Ectodermal cell (in vitro differentiated cells): ENCODE data around the gene PLD1.

Experiments
- H3K27ac ChIP-seq: 2 replicates; pipeline ENCODE4 v1.7.0; 2013; ENCODE audit warnings: mild to moderate bottlenecking, low read depth, low read length; ENCODE audit not compliant: insufficient read depth, poor library complexity, severe bottlenecking
- H3K27me3 ChIP-seq: 2 replicates; pipeline ENCODE4 v1.7.0; 2013; ENCODE audit warnings: mild to moderate bottlenecking, low read length; ENCODE audit not compliant: insufficient read depth, control insufficient read depth, poor library complexity, severe bottlenecking
- H3K36me3 ChIP-seq: one replicate; pipeline ENCODE4 v1.7.0; 2013; ENCODE audit warnings: low read length; ENCODE audit not compliant: control insufficient read depth, insufficient read depth
- H3K4me1 ChIP-seq: one replicate; pipeline ENCODE4 v1.7.0; 2013; ENCODE audit warnings: low read length; ENCODE audit not compliant: control insufficient read depth, insufficient read depth
- H3K4me3 ChIP-seq: 2 replicates; pipeline ENCODE4 v1.7.0; 2013; ENCODE audit warnings: low read depth, low read length, control low read depth; ENCODE audit not compliant: insufficient read depth
- H3K9me3 ChIP-seq: 2 replicates; pipeline ENCODE4 v1.7.0; 2013; ENCODE audit warnings: mild to moderate bottlenecking, low read length, moderate library complexity; ENCODE audit not compliant: control insufficient read depth
- WGBS, 2 experiments: methylation state at CpG; one replicate each; pipeline ENCODE4 v1.1.7; 2013; ENCODE audit warnings: missing lambda C conversion rate in 2 of 2; 5-methylcytosine and 5-hydroxymethylcytosine counted together

Gene PLD1

DNA sequence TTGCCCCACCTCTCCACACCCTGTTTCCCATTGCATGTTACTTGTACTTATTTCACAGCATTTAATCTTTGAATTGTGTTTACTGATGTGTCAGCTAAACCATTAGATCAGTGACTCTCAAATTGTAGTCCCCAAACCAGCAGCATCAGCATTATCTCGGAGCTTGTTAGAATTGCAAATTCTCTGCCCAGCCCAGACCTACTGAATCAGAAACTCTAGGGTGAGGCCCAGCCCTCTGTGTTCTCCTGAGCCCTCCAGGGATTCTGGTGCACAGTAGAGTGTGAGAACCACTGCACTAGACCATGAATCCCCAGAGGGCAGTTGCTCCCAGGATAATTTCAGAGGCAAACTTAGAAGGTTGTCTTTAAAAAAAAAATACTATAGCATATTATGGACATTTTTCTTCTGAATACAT lies 13.0 kb downstream of the PLD1 start:
- no peak overlapping the region for H3K27ac ChIP-seq
- H3K4me1 ChIP-seq, result no peaks in the 10 kb centered on the region
- no peaks in the 10 kb centered on the region for H3K27me3 ChIP-seq
- H3K4me3 ChIP-seq, result no peak overlapping the region
- H3K36me3 ChIP-seq, result no peaks in the 10 kb centered on the region
- 50 to 51% methylated on average over 1 of the region's 1 CpG for WGBS, 2 experiments
- H3K9me3 ChIP-seq, result no peaks in the 10 kb centered on the region

DNA sequence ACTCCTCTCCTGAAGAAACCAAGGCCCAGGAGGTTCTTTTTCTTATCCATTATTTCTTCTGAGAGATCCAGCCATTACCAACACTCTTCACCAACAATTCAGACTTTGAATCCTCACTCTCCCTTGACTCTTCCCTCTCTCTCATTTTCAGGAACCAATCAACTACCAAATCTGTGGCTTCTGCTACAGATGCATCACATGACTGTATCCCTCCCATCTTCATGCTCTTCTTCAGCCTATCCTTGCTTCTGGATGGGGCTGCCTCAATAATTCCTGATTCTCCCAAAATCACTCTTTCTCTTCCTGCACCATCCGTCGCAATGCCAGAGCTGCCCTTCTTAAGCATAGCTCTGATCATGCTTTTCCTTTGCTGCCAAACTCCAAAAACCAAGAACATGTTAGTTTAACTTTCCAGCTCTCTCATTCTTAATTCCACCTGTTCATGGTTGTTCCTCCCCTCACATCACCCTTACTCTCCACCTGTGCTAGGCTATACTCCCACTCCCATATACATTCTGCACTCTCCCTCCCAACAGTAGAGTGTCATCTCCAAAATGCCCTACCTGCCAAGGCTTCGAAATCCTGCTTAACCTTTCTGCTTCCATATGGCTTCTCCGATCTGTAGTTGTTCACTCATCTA lies 13.5 kb downstream of the PLD1 start:
- Histone ChIP-seq H3K4me1 (no peaks in the 10 kb centered on the region), H3K4me3 (no peak overlapping the region), H3K36me3 (no peaks in the 10 kb centered on the region), H3K27me3 (no peaks in the 10 kb centered on the region), H3K9me3 (no peaks in the 10 kb centered on the region), H3K27ac (no peak overlapping the region)
- WGBS, 2 experiments, result 92 to 94% methylated on average over 4 of the region's 4 CpGs

DNA sequence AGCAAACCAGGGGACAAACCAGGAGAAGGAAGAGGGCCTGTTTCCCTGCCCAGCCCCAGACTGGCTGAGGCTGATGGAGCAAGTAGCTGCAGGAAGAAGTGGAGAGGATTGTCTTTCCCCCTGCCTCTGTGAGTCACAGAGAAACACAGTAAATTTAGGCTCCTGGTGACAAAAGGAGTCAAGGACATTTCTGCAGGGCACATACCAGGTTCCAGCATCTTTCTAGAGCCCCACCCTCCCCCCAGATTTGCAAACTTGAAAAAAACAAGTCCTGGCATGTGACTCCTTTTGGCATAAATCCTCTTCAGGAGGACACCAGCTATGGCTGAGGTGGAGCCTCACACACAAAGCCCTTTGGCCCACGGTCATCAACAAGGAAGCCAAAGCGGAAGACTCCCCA lies 17.8 kb downstream of the PLD1 start:
- no peak overlapping the region for H3K4me3 ChIP-seq
- no peaks in the 10 kb centered on the region for H3K9me3 ChIP-seq
- no peak overlapping the region for H3K27ac ChIP-seq
- H3K36me3 ChIP-seq, result no peaks in the 10 kb centered on the region
- H3K27me3 ChIP-seq, result no peaks in the 10 kb centered on the region
- H3K4me1 ChIP-seq, result no peaks in the 10 kb centered on the region
- WGBS, 2 experiments, result 91 to 96% methylated on average over 2 of the region's 2 CpGs

DNA sequence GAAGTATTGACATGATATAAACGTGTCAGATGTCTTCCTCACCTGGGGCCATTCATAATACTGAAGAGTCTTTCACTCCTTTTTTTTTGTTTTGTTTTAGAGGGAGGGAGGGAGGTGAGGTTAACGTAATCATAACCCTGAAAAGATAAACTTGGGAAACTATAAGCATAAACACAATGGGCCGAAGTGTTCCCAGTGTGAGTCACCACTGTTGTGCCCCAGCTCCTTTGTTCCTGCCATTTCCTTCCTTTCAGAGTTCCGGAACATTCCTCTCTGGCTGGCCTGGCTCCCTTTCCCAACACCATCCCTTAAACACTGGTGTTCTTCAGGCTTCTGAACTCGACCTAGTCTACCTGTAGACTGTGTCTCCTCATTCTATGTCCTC lies 18.6 kb downstream of the PLD1 start:
- H3K9me3 ChIP-seq, result no peaks in the 10 kb centered on the region
- no peaks in the 10 kb centered on the region for H3K36me3 ChIP-seq
- WGBS, 2 experiments, result 44 to 60% methylated on average over 4 to 5 of the region's 5 CpGs
- no peak overlapping the region for H3K4me3 ChIP-seq
- H3K27me3 ChIP-seq, result no peaks in the 10 kb centered on the region
- H3K27ac ChIP-seq, result no peak overlapping the region
- no peaks in the 10 kb centered on the region for H3K4me1 ChIP-seq

DNA sequence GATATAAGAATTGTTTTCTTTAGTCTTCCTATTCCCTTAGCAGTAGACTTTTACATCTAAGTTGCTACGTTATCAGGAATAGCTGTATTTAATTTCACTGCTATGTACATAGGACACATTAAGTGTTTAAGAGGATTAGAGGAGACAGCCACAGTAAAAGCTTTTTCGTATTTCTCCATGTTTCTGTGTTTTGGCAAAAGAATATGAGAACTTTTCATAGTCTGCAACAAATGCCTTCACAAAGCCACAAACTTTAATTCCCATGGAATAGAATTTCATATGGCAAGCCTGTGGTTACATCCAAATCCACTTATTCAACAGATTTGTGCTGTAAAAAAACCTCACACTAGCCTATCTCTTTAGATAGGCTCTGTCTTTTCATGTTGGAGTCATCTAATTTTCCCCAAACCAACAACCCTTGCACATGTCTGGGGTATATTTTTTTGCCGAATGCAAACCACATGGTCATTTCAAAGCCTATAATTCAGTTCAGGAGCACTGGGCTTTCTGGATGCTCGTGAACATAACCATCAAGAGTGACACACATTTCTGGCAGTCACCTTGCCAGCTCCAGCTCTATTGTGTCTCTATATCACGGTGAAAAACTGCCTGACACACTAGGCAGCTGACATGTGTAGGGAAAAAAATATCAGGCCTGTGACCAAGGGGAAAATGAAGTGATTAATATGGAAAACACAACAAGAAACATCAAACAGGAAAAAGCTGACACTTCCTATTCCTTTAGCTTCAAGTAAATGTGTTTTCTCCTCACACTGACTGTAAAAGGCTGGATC lies 19.2 kb downstream of the PLD1 start:
- H3K4me1 ChIP-seq, result no peaks in the 10 kb centered on the region
- no peaks in the 10 kb centered on the region for H3K27me3 ChIP-seq
- H3K27ac ChIP-seq, result no peak overlapping the region
- no peak overlapping the region for H3K4me3 ChIP-seq
- H3K9me3 ChIP-seq, result no peaks in the 10 kb centered on the region
- H3K36me3 ChIP-seq, result no peaks in the 10 kb centered on the region
- 94 to 95% methylated on average over 4 to 5 of the region's 5 CpGs for WGBS, 2 experiments

DNA sequence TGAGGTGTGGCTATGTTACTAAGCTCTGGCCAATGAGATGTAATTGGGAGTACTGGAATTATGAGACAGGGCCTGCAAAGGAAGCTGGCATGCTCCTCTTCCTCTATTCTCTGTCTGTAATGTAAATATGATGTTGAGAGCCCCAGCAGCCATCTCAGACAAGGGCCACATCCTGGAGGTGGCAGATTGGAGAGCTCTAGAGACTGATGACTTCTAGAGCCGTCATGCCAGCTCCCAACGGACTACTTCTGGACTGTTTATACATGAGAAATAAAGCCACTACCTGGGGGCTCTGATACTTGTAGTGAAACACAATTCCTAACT lies 19.7 kb downstream of the PLD1 start:
- Histone ChIP-seq H3K36me3 (no peaks in the 10 kb centered on the region), H3K4me3 (no peak overlapping the region), H3K27me3 (no peaks in the 10 kb centered on the region), H3K4me1 (no peaks in the 10 kb centered on the region), H3K9me3 (no peaks in the 10 kb centered on the region), H3K27ac (no peak overlapping the region)
- 93 to 100% methylated on average over 1 to 2 of the region's 2 CpGs for WGBS, 2 experiments

DNA sequence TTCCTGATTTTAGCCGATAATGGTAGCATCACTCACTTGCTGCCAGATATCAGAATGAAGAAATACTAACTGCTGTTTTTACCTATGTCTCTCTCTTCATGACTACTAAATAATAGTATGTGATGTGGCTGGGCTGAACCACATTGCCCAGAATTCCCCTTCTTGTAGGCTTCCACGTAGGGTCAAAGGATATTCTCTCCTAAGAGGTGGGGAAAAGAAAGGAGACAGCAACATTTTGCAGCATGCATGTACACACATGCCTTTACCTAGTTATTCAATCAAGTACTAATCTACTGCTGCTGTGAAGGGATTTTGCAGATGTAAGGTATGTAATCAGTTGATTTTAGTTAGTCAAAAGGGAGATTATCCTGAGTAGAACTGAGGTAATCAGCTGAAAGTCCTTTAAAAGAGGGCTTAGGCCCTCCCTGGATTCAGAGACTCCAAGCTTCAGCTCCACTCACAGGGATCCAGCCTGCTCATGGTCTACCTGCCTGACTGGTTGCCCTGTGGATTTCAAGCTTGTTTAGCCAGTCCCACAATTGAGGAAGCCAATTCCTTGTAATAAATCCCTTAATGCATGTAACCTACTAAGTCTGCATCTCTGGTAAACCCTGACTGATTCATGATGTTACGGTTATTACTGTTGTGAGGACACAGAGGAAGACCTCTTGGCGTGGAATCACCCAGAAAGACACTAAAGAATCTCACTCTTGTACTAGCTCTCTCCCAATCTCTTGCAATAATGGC lies 20.4 kb downstream of the PLD1 start:
- H3K9me3 ChIP-seq, result no peaks in the 10 kb centered on the region
- WGBS, 2 experiments, result 79 to 80% methylated on average over 4 of the region's 4 CpGs
- no peak overlapping the region for H3K27ac ChIP-seq

DNA sequence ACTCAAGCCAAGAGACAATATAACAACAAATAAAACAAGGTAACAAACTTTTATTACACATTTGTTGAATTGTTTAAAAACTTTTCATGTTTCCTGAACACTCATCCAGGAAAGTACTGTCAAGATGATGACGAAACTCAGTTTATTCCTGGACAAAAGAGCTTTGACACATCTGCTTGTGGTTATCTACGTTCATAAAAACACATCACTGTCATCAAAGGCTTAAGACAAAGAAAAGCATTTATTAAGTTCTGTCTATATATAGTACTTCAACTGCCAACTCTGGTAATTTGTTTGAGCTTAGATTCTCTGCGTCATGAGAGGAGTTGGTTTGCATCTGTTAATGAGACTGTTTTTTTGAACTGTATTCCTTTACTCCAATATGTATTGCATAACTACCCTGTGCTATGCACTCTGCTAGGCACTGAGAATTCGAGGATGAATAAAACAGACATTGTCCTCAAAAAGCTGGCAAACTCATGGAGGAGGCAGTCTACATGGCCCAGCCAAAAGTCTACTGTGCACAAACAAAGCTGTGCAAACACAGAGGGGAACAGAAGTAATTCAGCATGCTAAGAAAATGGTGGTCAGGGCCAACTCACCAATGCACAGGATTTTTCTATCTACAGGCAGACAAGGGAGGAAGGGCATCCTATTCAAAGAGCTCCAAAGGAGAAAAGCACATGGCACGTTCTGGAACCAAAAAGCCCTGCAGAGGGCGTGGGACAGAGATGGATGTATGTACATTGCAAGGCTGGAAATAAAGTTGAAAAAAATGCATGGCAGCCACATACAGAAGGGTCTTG lies 21.5 kb downstream of the PLD1 start:
- H3K27me3 ChIP-seq, result no peaks in the 10 kb centered on the region
- H3K4me1 ChIP-seq, result no peaks in the 10 kb centered on the region
- H3K4me3 ChIP-seq, result no peak overlapping the region
- H3K27ac ChIP-seq, result no peak overlapping the region
- no peaks in the 10 kb centered on the region for H3K9me3 ChIP-seq
- no peaks in the 10 kb centered on the region for H3K36me3 ChIP-seq
- 90 to 93% methylated on average over 5 to 6 of the region's 6 CpGs for WGBS, 2 experiments

More for the DNA sequence above, 20.4 kb downstream of the PLD1 start:
- H3K4me1 ChIP-seq, result no peaks in the 10 kb centered on the region
- no peaks in the 10 kb centered on the region for H3K36me3 ChIP-seq
- H3K27me3 ChIP-seq, result no peaks in the 10 kb centered on the region
- H3K4me3 ChIP-seq, result no peak overlapping the region

DNA sequence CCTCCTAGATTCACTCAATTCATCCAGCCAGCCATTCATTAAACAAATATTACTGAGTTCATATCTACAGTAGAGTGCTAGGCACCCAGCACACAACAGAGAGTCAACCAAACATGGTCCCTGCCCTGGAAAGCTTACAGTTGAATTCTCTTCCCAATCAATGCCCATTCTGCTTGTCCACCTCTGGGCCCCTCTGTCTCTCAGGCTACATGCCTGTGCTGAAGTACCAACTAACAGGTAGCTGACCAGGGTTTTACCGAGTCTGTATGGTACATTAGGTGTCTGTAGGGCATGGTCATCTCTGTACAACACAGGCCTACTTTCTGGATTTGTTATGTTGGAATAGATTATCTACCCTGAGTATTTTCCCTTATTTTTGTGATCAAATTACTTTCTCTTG lies 23.3 kb downstream of the PLD1 start:
- WGBS, 2 experiments, result 88 to 93% methylated on average over 1 of the region's 1 CpG
- H3K9me3 ChIP-seq, result no peaks in the 10 kb centered on the region
- no peaks in the 10 kb centered on the region for H3K36me3 ChIP-seq
- no peaks in the 10 kb centered on the region for H3K27me3 ChIP-seq
- no peak overlapping the region for H3K27ac ChIP-seq
- H3K4me1 ChIP-seq, result no peaks in the 10 kb centered on the region
- no peak overlapping the region for H3K4me3 ChIP-seq

DNA sequence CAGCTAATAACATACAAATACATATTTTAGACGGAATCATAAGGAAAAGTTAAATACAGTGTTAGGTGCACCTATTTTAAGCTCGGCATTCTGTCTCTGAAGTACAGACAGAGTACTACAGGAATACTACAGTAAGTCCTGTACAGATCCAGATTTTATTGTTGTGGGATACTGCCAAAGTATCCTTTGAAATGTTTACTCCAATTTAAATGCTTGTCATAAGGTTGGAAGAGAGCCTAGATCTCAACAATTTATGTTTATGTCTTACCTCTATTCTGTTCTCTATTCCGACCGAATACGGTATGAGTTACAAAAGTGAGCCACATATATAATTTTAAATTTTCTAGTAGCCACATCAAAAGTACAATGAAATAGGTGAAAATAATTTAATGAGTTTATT lies 25.3 kb downstream of the PLD1 start:
- no peaks in the 10 kb centered on the region for H3K27me3 ChIP-seq
- 93 to 97% methylated on average over 2 to 4 of the region's 5 CpGs for WGBS, 2 experiments
- H3K4me1 ChIP-seq, result no peaks in the 10 kb centered on the region
- H3K27ac ChIP-seq, result no peak overlapping the region
- H3K9me3 ChIP-seq, result no peaks in the 10 kb centered on the region
- no peaks in the 10 kb centered on the region for H3K36me3 ChIP-seq
- H3K4me3 ChIP-seq, result no peak overlapping the region
